IPS-18c (cell line): Measurements from ENCODE around the gene ASXL1.
"Not testable (repeated sequence)": the region's sequence is repeated elsewhere in the genome, so short reads cannot be mapped to it uniquely, and the experiment has no call there.

ENCODE experiments used
- H3K4me3 ChIP-seq: 2 replicates; pipeline ENCODE4 v1.7.0; 2013; ENCODE audit warnings: low read depth, mild to moderate bottlenecking, low read length, moderate library complexity; ENCODE audit not compliant: insufficient read depth
- H3K9me3 ChIP-seq: one replicate; pipeline ENCODE4 v1.6.1; 2013; ENCODE audit warnings: mild to moderate bottlenecking, low read length, moderate library complexity; ENCODE audit not compliant: control insufficient read depth, insufficient read depth

The ASXL1 gene

GRCh38 chr20:32355907-32356621 is 2.1 kb upstream of the ASXL1 start:
- H3K4me3 ChIP-seq, H3K9me3 ChIP-seq: not testable (repeated sequence)

- H3K9me3 ChIP-seq, result no peaks in the 10 kb centered on the region
- no peak overlapping the region for H3K4me3 ChIP-seq
Measured at GRCh38 chr20:32356622-32357374, 1.3 kb upstream of the ASXL1 start.

GRCh38 chr20:32357375-32357868 is 709 bp upstream of the ASXL1 start:
- Histone ChIP-seq H3K4me3 (peak overlapping the region; percentile 54; the same call in 1 of the 2 replicates), H3K9me3 (no peaks in the 10 kb centered on the region)

- H3K4me3 ChIP-seq, result no peak overlapping the region; the same call in 1 of the 2 replicates
Measured at GRCh38 chr20:32358632-32358882, 426 bp downstream of the ASXL1 start.

GRCh38 chr20:32358883-32359632 is 927 bp downstream of the ASXL1 start:
- Histone ChIP-seq H3K9me3 (no peaks in the 10 kb centered on the region), H3K4me3 (peak overlapping the region; percentile 66)

More at GRCh38 chr20:32358632-32358882, 426 bp downstream of the ASXL1 start:
- no peaks in the 10 kb centered on the region for H3K9me3 ChIP-seq

- Histone ChIP-seq H3K9me3 (no peaks in the 10 kb centered on the region), H3K4me3 (peak overlapping the region; percentile 66)
Measured at GRCh38 chr20:32359633-32360332, 1.7 kb downstream of the ASXL1 start.

GRCh38 chr20:32360333-32360634 is 2.2 kb downstream of the ASXL1 start:
- Histone ChIP-seq H3K9me3 (no peaks in the 10 kb centered on the region), H3K4me3 (no peak overlapping the region)

GRCh38 chr20:32362901-32363364 is 4.8 kb downstream of the ASXL1 start:
- H3K9me3 ChIP-seq, result no peaks in the 10 kb centered on the region
- H3K4me3 ChIP-seq, result no peak overlapping the region

- Histone ChIP-seq H3K4me3 (no peak overlapping the region), H3K9me3 (no peaks in the 10 kb centered on the region)
Measured at GRCh38 chr20:32363492-32363891, 5.4 kb downstream of the ASXL1 start.

- H3K4me3 ChIP-seq, result no peak overlapping the region
- H3K9me3 ChIP-seq, result no peaks in the 10 kb centered on the region
Measured at GRCh38 chr20:32364554-32365208, 6.5 kb downstream of the ASXL1 start.

- Histone ChIP-seq H3K4me3 (no peak overlapping the region), H3K9me3 (no peaks in the 10 kb centered on the region)
Measured at GRCh38 chr20:32365564-32365963, 7.4 kb downstream of the ASXL1 start.

- H3K4me3 ChIP-seq, result no peak overlapping the region
- no peaks in the 10 kb centered on the region for H3K9me3 ChIP-seq
Measured at GRCh38 chr20:32366380-32366779, 8.2 kb downstream of the ASXL1 start.

- Histone ChIP-seq H3K9me3 (no peaks in the 10 kb centered on the region), H3K4me3 (no peak overlapping the region)
Measured at GRCh38 chr20:32368323-32368722, 10.2 kb downstream of the ASXL1 start.

- Histone ChIP-seq H3K4me3 (no peak overlapping the region), H3K9me3 (no peaks in the 10 kb centered on the region)
Measured at GRCh38 chr20:32368925-32369324, 10.8 kb downstream of the ASXL1 start.

- no peaks in the 10 kb centered on the region for H3K9me3 ChIP-seq
- no peak overlapping the region for H3K4me3 ChIP-seq
Measured at GRCh38 chr20:32370897-32371296, 12.8 kb downstream of the ASXL1 start.

GRCh38 chr20:32378461-32378860 is 20.3 kb downstream of the ASXL1 start:
- Histone ChIP-seq H3K9me3 (no peaks in the 10 kb centered on the region), H3K4me3 (no peak overlapping the region)

GRCh38 chr20:32380037-32380436 is 21.9 kb downstream of the ASXL1 start:
- H3K4me3 ChIP-seq, H3K9me3 ChIP-seq: not testable (repeated sequence)
